HEK293T (cell line): ENCODE data around the gene ZNF319.

Experiments
- ARNT ChIP-seq: fragments of 450-650 bp; IDR thresholded peaks from 2 replicates; pipeline ENCODE4 v1.6.1; 2017; ENCODE audit warnings: mild to moderate bottlenecking
- BHLHE40 ChIP-seq: fragments of 450-650 bp; IDR thresholded peaks from 2 replicates; pipeline ENCODE4 v1.6.1; 2016; ENCODE audit warnings: mild to moderate bottlenecking, moderate library complexity, borderline replicate concordance
- CTBP1 ChIP-seq: fragments of 450-650 bp; IDR thresholded peaks from 2 replicates; pipeline ENCODE4 v1.6.1; 2016; ENCODE audit warnings: borderline replicate concordance
- ELF4 ChIP-seq: fragments of 450-650 bp; IDR thresholded peaks from 2 replicates; pipeline ENCODE4 v1.6.1; 2017; ENCODE audit warnings: antibody characterized with exemption
- FOXA1 ChIP-seq: fragments of 450-650 bp; IDR thresholded peaks from 2 replicates; pipeline ENCODE4 v1.6.1; 2016; ENCODE audit warnings: mild to moderate bottlenecking
- FOXM1 ChIP-seq: fragments of 450-650 bp; IDR thresholded peaks from 2 replicates; pipeline ENCODE4 v1.6.1; 2017; ENCODE audit warnings: mild to moderate bottlenecking, borderline replicate concordance
- HDGF ChIP-seq: fragments of 450-650 bp; IDR thresholded peaks from 2 replicates; pipeline ENCODE4 v1.6.1; 2017; ENCODE audit warnings: antibody characterized with exemption, borderline replicate concordance
- LEF1 ChIP-seq: fragments of 450-650 bp; IDR thresholded peaks from 2 replicates; pipeline ENCODE4 v1.6.1; 2017; ENCODE audit warnings: mild to moderate bottlenecking, borderline replicate concordance
- NFRKB ChIP-seq: fragments of 450-650 bp; IDR thresholded peaks from 2 replicates; pipeline ENCODE4 v1.6.1; 2016; ENCODE audit warnings: mild to moderate bottlenecking, moderate library complexity
- SP1 ChIP-seq: fragments of 450-650 bp; IDR thresholded peaks from 2 replicates; pipeline ENCODE4 v1.6.1; 2017
- SUZ12 ChIP-seq: fragments of 450-650 bp; IDR thresholded peaks from 2 replicates; pipeline ENCODE4 v1.6.1; 2016; ENCODE audit warnings: mild to moderate bottlenecking
- TARDBP ChIP-seq: fragments of 450-650 bp; IDR thresholded peaks from 2 replicates; pipeline ENCODE4 v1.6.1; 2016
- ZNF384 ChIP-seq: fragments of 450-650 bp; IDR thresholded peaks from 2 replicates; pipeline ENCODE4 v1.6.1; 2016
- TF ChIP-seq, protein P1 (sequence below): fragments of 450-650 bp; IDR thresholded peaks from 2 replicates; pipeline ENCODE4 v1.6.1; 2016

DNA sequence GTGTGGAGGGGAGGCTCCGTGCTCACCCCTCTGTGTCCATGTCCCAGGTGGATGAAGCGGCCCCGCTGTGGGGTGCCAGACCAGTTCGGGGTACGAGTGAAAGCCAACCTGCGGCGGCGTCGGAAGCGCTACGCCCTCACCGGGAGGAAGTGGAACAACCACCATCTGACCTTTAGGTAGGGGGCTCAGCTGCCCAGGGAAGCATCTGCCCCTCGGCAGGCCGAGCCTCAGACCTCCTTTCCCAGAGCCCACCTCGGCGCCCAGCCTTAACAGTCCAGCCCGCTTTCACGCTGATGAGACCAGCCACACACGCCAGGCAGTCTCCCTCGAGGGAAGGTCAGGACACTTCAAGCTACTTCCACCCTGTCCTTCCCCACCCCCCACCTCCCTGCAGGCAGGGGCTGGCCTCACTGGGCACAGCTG lies 37.8 kb upstream of the ZNF319 start:
- TF ChIP-seq TARDBP, result no peak
- TF ChIP-seq FOXA1, result no peak
- TF ChIP-seq ARNT, result no peak
- no peak for TF ChIP-seq ELF4
- no peak for TF ChIP-seq CTBP1
- no peak for TF ChIP-seq FOXM1
- no peak for TF ChIP-seq SP1
- TF ChIP-seq ZNF384, result no peak
- TF ChIP-seq LEF1, result no peak
- TF ChIP-seq HDGF, result no peak
- TF ChIP-seq, protein P1, sequence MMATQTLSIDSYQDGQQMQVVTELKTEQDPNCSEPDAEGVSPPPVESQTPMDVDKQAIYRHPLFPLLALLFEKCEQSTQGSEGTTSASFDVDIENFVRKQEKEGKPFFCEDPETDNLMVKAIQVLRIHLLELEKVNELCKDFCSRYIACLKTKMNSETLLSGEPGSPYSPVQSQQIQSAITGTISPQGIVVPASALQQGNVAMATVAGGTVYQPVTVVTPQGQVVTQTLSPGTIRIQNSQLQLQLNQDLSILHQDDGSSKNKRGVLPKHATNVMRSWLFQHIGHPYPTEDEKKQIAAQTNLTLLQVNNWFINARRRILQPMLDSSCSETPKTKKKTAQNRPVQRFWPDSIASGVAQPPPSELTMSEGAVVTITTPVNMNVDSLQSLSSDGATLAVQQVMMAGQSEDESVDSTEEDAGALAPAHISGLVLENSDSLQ, result no peak
- TF ChIP-seq BHLHE40, result no peak
- TF ChIP-seq SUZ12, result no peak
- no peak for TF ChIP-seq NFRKB
